GM21717 (cell line): ENCODE results near the gene CAPN1.
A peak's percentile ranks its signal among the peaks of the same experiment; 100 is the strongest.
"Not testable (repeated sequence)": the region's sequence is repeated elsewhere in the genome, so short reads cannot be mapped to it uniquely, and the experiment has no call there.

Source experiments
- ATAC-seq: cut with Tn5 transposase; IDR thresholded peaks from one replicate; pipeline ENCODE4 v1.9.1; 2021; ENCODE audit warnings: mild to moderate bottlenecking, moderate library complexity; ENCODE audit not compliant: unreplicated experiment

The CAPN1 gene

DNA sequence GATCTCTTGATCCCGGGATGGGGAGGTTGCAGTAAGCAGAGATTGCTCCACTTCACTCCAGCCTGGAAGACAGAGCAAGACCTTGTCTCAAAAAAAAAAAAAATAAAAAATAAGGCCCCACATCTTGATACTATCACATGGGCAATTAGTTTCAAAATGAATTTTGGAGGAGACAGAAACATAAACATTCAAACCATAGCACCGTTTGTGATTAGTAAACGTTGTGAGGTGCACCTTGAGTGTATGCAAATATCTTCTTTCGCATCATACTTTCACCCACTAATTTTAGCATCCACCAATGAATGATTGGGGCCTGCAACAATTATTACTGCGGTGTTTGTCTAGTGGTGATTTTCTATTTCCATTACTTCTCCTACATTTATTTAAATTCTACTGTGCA is 22.7 kb upstream of the CAPN1 start:
- ATAC-seq: peak; percentile 64

DNA sequence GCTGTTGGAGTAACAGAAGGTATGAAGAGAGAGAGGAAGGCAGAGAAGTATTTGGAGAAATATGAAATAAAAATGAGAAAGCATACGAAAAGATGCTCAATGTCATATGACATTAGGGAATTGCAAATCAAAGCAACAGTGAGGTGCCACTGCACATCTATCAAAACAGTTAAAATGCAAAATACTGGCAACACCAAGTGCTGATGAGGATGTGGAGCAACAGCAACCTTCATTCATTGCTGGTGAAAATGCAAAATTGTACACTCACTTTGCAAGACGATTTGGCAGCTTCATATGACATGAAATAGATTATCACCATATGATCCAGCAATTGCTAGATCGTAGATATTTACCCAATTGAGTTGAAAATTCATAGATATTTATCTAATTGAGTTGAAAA is 21.1 kb upstream of the CAPN1 start:
- ATAC-seq: no peak

DNA sequence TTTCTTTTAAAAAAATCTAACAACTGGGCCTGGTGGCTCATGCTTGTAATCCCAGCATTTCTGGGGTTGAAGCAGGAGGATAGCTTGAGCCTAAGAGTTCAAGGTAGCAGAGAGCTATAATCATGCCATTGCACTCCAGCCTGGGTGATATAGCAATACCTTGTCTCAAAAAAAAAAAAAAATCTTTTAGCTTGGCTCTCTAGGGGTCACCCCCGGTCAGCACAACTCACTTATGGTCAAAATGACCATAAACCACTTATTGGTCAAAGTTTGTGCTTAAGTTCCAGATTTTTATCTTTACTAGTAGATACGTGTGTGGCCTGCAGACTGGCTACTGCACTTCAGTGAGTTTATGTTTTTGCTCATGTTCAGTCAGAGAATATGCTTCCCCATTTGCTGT is 18.0 kb upstream of the CAPN1 start:
- no peak for ATAC-seq

DNA sequence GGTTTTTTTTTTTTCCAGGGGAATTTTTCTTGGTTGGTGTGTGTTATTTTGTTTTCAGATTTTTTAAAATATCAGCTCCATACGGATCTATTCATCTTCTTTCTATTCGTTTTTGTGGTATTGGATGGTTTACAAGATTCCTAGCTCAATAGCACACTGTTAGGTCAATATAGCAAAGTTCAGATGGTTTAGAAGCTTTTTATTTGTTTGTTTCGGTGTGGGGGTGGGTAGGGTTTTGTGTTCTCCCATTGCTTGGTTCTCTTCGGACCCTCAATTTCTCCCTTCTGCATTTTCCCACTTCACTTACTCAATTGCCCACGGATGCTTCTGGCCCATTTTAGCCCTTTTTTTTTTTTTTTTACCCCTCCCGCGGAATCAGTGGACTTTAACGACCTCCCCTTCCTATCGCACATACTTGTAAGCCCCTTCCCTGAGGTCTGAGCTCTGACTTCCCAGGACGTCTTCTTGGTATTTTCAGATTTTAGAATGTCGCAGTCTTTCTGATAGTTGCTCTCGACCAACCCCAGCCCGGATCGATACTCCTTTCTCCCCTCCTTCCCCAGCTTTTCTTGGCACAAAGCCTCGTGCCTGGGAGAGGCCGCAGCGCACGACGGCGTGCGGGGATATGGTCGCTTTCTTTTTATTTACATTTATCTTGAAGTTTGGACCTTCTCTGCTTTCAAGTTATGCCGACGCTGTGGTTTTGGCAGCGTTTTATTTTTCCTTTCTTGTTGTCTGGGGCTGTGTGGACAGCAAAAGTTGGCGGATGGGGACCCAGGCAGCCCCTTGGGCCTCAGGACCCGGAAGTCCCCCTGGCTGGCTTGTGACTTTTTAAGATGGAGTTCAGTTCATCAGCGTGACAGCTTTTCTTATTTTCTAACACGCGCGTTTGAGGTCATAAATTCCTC is 16.1 kb upstream of the CAPN1 start:
- no peak for ATAC-seq

DNA sequence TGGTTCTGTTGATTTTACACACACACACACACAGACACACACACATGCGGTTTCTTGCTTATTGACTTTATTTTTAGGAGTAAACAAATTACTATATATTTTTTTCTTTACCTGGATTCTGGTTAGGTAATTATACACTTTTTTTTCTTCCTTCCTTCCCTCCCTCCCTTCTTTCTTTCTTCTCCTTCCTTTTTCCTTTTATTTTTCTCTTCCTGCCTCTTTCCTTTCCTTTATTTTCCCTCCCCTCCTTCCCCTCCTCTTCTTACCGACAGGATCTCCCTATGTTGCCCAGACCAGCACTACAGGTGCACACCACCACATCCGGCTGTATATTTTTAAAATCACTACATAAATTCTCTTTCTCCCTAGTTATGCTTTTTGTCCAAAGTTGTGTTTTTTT is 14.8 kb upstream of the CAPN1 start:
- no peak for ATAC-seq

DNA sequence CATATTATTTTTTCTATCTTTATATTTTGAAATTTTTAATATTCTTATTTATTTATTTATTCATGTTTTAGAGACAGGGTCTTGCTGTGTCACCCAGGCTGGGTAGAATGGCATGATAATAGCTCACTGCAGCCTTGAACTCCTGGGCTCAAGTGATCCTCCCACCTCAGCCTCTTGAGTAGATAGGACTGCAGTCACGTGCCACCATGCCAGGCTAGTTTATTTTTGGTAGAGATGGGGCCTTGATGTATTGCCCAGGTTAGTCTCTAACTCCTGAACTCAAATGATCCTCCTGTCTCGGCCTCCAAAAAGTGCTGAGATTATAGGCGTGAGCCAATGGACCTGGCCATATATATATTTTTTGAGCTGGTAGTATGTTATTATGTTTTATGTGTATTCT is 14.1 kb upstream of the CAPN1 start:
- no peak for ATAC-seq

DNA sequence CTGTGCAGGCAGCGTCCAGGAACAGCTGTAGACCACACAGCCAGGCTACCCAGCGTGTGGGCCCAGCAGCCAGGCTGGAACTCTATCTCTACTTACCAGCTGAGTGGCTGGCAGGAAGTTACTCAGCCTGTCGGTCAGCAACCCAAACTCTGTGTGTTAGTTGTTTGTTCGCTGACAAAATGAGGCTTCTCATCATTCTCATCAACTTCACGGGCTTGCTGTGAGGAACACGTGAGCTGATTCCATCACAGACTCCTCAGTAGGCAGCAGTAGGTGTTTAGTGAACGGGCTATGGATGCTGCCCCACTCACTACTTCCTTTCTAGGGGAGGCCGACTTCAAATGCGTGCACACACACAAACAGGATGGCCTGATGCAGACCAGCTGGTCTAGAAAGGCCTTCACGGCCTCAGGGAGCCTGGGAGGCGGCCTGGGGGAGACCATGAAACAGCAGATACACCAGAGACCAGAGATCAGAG is 12.5 kb upstream of the CAPN1 start:
- no peak for ATAC-seq

DNA sequence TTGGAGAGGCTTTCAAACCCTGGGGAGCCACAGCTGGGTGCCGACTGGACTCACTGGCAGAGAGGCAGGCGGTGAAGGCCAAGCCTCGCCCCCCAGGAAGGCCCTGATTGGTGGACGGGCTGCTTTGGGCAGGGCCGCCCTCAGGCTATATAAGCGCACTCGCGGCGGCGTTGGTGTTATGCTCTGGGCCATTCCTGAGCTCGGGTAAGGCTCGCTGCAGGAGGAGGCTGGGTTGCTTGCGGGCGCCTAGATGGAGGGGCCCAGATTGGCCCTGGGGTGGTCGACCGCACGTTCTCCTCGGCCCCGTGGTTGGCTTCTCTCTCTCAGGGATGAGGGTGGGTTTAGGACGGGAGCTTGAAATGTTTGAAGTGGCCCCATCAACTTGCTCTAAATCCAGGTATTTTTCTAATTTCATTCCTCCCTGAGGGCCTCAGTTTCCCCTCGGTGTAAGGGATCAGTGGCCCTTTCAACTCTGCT is 11.6 kb upstream of the CAPN1 start, which contains the start of gene SPDYC:
Gene SPDYC (plus strand): TSS at position 176 of the 477 bp plus-strand sequence. CDS start 1,125 bp downstream, outside the sequence.
- ATAC-seq: no peak

DNA sequence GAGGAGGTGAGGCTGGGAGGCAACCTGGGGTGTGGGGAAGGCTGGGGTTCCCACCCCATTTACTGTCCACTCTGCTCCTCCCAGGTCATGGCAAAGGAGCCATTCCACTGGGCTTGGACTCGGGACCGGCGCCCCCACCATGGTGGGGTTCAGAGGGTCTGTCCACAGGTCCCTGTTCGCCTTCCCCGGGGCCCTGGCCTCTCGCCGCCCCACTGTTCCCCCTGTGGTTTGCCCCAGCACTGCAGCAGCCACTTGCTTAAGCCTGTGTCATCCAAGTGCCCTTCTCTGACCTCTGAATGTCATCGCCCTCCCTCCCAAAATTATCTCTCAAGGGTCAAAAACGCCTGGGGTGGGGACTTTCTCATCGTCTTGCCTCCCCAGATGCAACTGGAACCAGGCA is 9.1 kb upstream of the CAPN1 start:
- ATAC-seq: no peak

DNA sequence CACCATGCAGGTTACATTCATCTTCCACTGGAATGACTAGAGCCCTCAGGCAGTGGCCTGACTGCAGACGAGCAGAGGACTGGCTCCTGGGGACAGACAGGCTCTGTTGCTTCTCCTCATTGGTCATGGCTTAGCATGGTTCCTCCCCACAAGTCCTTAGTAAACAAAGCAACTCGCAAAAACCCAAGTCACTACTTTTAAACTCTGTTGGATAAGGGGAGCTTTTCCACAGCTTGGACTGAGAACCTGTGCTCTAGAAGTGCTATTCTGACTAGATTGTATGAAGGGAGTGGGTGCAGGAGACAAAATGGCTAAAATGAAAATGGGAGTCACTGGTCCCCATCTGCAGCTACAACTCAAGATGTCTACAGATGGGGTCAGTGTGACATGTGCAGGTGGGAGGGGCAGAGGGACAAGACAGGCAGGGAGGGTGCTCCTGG is 7.1 kb upstream of the CAPN1 start:
- ATAC-seq: not testable (repeated sequence)

DNA sequence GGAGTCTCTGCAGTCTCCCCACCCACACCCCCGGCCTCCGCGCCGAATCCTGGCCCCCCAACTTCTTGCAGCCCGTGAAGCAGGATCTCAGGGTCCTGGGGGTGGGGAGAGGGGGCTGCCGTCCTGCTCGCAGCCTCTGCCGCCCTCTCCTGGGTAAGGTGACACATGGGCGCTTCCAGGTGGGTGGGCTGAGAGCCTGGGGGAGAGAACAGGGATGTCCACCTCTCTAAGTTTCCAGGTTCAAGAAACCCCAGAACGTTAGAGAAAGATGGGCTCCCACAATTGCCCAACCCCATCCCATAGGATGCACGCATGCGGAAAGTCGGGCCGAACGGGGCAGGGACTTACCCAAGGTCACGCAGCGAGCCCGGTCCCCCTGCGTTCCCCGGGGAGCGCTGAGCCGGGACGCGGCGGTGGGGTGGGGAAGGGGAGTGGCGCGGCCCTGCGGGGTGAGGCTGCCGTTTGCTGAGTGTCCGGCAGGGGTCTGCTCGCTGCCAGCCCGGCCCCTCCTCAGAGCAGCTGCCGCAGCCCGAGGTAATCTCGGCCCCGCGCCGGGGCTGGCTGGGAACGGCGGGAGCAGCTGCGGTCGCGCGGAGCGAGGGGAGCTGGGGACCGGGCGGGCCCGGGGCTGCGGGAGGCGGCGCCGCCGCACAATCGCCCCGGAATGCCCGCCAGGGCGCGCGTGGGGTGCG is 705 bp upstream of the CAPN1 start:
- ATAC-seq: no peak

DNA sequence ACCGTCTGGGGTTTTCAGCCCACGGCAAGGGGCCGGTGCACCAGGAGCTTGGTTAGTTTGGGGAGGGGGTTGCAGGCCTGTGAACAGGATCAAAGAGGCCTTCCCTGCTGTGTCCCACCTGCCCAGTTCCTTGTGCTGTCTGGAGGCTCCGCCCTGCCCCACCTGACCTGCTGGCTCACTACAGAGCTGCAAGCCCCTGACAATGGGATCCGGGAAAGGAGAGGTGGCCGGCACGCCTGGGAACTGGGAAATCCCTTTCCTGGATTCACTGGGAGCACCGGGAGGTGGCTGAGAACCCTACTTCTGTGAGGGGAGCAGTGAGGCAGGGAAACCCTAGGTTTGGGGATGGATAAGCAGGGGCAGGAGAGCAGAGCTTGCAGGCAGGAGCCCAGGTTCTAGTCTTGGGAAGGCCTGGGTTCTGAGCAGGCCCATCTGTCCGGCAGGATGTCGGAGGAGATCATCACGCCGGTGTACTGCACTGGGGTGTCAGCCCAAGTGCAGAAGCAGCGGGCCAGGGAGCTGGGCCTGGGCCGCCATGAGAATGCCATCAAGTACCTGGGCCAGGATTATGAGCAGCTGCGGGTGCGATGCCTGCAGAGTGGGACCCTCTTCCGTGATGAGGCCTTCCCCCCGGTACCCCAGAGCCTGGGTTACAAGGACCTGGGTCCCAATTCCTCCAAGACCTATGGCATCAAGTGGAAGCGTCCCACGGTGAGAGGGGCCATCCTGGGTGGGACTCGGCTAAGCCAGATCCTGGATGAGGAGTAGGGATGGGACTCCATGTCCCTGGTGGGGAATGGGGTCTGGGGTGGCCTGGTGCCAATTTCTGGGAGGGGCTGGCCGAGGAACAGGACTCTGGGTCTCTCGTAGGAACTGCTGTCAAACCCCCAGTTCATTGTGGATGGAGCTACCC is 786 bp downstream of the CAPN1 start:
- no peak for ATAC-seq

DNA sequence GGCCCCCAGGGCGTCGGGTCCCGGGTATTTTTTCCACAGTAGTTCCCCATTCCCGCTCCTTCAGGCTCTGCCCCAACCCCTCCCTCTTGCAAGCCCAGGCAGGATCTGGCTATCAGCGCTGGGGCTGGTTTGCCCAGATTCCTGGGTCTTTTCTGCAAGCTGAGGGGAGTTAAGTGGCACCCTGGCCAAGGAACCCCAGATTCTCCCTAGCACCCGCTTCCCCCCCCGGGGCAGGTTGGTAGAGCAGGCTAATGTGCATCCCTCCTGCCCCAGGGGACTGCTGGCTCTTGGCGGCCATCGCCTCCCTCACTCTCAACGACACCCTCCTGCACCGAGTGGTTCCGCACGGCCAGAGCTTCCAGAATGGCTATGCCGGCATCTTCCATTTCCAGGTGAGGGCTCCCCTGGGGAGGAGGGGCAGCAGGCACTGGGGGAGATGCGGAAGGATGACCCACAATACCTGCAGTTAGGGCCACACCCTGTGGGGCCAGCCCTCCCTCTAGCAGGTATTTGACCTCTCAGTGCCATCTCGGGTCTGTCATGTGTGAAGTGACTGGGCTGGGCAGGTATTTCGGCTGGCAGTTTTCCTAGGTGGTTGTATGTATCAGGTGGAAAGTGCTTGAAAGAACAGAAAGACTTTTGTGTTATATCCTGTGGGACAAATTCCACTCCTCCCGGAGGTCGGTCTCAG is 1.6 kb downstream of the CAPN1 start:
- no peak for ATAC-seq

DNA sequence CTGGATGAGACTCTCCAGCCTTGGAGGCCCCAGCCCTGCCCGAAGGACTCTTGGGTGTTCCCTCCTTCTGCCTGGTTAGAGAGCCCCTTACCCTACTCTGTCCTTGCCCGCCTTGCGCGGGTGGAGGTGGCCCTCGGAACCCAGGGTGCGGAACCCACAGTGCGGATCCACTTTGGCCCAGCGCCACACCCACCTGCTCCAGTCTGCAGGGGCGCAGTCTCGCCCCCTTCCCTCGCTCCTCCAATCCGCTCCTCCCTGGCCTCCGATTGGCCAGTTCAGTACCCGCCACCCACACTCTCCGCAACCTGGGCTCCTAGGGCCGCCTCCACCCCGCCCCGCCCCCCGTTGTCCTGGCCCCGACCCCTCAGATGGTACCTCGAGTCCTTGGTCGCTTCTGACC is 2.4 kb downstream of the CAPN1 start:
- ATAC-seq: no peak

DNA sequence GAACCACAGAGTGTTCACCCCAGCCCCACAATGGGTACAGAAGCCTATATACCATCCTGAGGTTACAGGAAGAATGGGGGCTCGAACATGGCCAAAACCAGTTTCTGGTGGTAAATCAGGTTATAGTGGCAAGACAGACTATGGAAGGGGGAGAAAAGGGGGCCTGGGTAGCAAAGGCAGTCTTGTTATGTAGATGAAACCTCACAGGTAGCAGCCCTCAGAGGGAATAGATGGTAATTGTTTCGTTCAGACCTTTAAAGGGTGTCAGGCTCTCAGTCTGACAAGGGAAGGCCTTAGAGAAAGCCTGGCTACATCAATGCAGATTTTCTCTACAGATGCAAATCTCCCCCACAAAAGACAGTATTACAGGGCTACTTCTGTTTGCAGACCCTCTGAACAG is 3.4 kb downstream of the CAPN1 start:
- ATAC-seq: no peak

DNA sequence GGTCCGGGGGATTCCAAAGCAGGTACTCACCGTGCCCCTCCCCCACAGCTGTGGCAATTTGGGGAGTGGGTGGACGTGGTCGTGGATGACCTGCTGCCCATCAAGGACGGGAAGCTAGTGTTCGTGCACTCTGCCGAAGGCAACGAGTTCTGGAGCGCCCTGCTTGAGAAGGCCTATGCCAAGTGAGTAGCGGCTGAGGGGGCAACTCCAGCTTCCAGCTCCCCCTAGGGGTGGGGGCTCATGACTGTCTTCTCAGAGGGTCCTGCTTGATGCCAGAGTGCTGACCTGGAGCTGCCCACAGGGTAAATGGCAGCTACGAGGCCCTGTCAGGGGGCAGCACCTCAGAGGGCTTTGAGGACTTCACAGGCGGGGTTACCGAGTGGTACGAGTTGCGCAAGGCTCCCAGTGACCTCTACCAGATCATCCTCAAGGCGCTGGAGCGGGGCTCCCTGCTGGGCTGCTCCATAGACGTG is 4.2 kb downstream of the CAPN1 start:
- no peak for ATAC-seq

DNA sequence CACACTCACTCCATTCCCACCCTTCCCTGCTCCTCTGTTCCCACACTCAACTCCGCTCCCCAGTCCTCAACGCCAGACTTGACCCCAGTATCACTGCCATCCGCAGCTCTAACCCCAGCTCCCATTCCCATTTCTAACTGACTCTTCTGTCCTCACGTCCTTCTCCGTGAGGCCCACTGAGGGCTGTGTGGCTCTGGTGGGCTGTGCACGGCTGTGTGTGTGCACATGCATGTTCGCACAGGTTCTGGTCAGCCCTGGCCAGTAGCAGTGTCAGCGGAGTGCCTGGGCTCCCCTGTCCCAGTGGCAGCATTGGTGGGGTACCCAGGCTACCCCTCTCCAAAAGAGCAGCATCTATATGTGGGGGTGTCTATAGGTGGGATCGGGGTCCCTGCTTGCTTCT is 5.0 kb downstream of the CAPN1 start:
- no peak for ATAC-seq

DNA sequence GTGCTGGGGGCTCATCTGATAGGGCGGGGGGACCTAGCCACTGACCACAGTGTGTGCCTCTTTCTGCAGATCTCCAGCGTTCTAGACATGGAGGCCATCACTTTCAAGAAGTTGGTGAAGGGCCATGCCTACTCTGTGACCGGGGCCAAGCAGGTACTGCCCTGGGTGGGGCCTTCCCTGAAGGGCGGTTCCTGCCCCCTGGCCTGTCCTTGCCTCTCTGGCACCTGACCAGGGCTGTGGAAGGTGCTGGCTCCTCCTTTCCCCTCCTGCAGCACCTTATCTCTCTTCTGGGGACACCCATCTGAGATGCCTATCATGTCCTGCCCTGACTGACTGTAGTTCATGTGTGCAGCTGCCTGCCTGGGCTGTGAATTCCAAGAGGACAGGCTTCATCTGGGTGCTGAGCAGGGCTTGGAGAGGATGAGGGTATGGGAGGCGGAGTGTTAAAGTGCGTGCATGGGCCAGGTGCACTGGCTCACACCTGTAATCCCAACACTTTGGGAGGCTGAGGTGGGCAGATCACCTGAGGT is 5.5 kb downstream of the CAPN1 start:
- ATAC-seq: no peak

DNA sequence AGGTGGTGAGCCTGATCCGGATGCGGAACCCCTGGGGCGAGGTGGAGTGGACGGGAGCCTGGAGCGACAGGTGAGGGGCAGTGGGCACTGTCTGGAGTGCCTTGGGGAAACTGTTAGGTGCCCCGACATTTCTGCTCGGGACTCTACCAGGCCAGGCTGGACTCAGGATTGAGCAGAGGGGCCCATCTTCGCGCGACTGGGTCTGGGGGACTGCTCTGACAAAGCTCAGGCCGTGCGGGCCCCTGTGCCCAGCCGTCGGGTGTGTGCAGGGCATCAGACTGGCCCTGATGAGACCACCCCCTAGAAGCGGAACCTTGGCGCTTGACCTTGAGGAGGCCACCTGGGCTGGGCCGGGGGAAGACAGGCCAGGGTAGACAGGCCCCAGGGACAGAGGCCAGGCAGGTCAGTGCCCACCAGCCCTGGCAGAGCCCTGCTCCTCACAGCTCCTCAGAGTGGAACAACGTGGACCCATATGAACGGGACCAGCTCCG is 6.3 kb downstream of the CAPN1 start:
- no peak for ATAC-seq

DNA sequence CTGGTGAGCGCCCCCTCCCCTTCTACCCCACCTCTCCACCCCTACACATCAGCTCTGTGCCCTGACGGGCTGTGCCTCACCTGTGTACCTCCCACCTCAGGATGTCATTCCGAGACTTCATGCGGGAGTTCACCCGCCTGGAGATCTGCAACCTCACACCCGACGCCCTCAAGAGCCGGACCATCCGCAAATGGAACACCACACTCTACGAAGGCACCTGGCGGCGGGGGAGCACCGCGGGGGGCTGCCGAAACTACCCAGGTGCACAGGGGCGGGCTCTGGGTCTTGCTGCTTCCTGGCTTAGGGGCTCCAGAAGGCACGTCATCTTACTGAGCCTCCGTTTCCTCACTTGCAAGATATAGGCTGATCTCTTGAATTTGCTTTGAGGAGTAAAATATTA is 6.8 kb downstream of the CAPN1 start:
- no peak for ATAC-seq
